ENCODE data around the gene RAVER1.
"Not testable (repeated sequence)": the region's sequence is repeated elsewhere in the genome, so short reads cannot be mapped to it uniquely, and the experiment has no call there.

Gene RAVER1, protein sequence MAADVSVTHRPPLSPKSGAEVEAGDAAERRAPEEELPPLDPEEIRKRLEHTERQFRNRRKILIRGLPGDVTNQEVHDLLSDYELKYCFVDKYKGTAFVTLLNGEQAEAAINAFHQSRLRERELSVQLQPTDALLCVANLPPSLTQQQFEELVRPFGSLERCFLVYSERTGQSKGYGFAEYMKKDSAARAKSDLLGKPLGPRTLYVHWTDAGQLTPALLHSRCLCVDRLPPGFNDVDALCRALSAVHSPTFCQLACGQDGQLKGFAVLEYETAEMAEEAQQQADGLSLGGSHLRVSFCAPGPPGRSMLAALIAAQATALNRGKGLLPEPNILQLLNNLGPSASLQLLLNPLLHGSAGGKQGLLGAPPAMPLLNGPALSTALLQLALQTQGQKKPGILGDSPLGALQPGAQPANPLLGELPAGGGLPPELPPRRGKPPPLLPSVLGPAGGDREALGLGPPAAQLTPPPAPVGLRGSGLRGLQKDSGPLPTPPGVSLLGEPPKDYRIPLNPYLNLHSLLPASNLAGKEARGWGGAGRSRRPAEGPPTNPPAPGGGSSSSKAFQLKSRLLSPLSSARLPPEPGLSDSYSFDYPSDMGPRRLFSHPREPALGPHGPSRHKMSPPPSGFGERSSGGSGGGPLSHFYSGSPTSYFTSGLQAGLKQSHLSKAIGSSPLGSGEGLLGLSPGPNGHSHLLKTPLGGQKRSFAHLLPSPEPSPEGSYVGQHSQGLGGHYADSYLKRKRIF

GRCh38 chr19:10332965-10333757, at the start of gene RAVER1:
Gene RAVER1 (minus strand): TSS chr19:10333529. CDS start chr19:10333507, 22 bp downstream.
- no peak for TF ChIP-seq CTCF (IDR thresholded peaks at IDR 0.05; ENCODE audit: low read depth, low read length, missing control alignments)

GRCh38 chr19:10383223-10383499, 49.8 kb upstream of the RAVER1 start:
- in situ Hi-C loops (cut with HindIII; ENCODE audit: low pct_ligation_motif_present, low sequenced_read_pairs) = not testable (repeated sequence)

More at GRCh38 chr19:10332965-10333757, at the start of gene RAVER1:
- DNase-seq = peak; percentile 96
- in situ Hi-C loops (cut with HindIII; ENCODE audit: low pct_ligation_motif_present, low sequenced_read_pairs) = no loop called here
- Histone ChIP-seq H3K36me3 (replicated peaks) (peaks cover 17% of the 10 kb centered on the region), H3K4me3 (ENCODE audit: low read depth, low read length) (peak within 1 kb of the TSS; percentile 88), H3K27me3 (replicated peaks) (no peaks in the 10 kb centered on the region), H3K27ac (peak within 1 kb of the TSS; percentile 93)

DNA sequence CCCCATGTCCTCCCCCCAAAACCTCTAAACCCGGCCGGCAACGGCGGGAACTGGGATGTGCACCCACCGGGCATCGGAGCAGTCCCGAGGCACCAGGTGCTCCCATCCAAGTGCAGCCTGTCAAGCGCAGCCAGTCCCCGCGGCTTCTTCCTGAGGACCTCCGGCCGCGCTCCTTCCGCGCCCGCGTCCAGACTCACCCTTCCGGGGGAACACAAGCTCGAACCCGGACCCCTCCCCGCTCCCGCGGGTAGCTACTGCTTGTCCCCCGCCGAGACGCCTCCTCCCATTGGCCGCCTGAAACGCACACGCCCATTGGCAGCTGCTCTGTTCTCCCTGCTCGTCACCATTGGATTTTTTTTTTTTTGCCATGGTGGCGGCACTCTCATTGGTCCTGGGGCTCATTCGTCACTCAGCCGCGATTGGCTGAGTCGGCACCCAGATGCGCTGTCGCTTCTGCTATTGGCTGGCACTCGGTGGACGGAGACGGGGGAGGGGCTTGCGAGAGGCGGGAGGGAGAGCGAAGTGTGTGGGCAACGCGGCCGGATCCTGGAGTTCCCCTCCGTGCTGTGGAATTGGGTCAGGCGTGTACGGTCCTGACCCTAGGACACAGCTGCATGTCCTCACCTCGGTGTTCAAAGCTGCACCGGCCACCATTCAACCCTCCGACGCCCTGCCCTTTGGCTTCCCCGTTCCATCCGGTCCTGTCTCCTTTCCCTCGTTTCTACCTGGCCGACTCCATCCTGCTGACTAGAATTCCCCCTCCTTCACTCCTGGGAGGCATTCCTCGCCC, 47.2 kb upstream of the RAVER1 start, which contains the start of gene TYK2:
TSS of gene TYK2 (minus strand) at position 260 of the 790 bp plus-strand sequence. CDS start 2,166 bp downstream, outside the sequence.
- DNase-seq = peak; percentile 97
- in situ Hi-C loops (cut with HindIII; ENCODE audit: low pct_ligation_motif_present, low sequenced_read_pairs) = no loop called here
- Histone ChIP-seq H3K27ac (peak within 1 kb of the TSS; percentile 62), H3K36me3 (replicated peaks) (peaks cover 10% of the 10 kb centered on the region), H3K27me3 (replicated peaks) (no peaks in the 10 kb centered on the region), H3K4me3 (ENCODE audit: low read depth, low read length) (peak within 1 kb of the TSS; percentile 94)
- no peak for TF ChIP-seq CTCF (IDR thresholded peaks at IDR 0.05; ENCODE audit: low read depth, low read length, missing control alignments)

More at GRCh38 chr19:10383223-10383499, 49.8 kb upstream of the RAVER1 start:
- not testable (repeated sequence) for H3K4me3 ChIP-seq (ENCODE audit: low read depth, low read length); H3K36me3 ChIP-seq (replicated peaks); H3K27ac ChIP-seq; DNase-seq; H3K27me3 ChIP-seq (replicated peaks)

DNA sequence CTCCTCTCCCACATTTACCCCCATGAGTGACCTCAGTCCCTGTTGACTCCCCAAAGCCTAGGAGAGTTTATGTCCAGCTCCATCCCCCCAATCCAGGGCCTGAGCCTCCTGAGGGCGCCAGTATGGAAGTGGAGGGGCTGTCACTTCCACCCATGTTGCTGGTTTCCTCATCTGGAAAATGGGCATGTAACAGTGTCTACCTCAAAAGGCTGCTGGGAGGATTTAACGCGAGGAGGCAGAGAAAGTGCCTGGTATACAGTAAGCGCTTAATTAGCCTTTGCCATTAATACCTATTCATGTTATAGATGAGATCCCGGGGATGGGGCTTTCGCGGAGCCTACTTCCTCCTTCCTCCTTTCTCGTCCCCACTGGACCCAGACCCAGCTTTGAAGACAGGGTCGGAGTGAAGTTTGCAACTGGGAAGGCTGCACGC, 46.6 kb upstream of the RAVER1 start:
- H3K4me3 ChIP-seq (ENCODE audit: low read depth, low read length) = peak overlapping the region; percentile 94
- no peak for TF ChIP-seq CTCF (IDR thresholded peaks at IDR 0.05; ENCODE audit: low read depth, low read length, missing control alignments)
- peak overlapping the region; percentile 37 for H3K27ac ChIP-seq
- DNase-seq = no peak
- in situ Hi-C loops (cut with HindIII; ENCODE audit: low pct_ligation_motif_present, low sequenced_read_pairs) = no loop called here
- no peaks in the 10 kb centered on the region for H3K27me3 ChIP-seq (replicated peaks)
- peaks cover 13% of the 10 kb centered on the region for H3K36me3 ChIP-seq (replicated peaks)

- DNase-seq = no peak
- H3K36me3 ChIP-seq (replicated peaks) = peaks cover 18% of the 10 kb centered on the region
- in situ Hi-C loops (cut with HindIII; ENCODE audit: low pct_ligation_motif_present, low sequenced_read_pairs) = no loop called here
- H3K27ac ChIP-seq = no peak overlapping the region
- TF ChIP-seq CTCF (IDR thresholded peaks at IDR 0.05; ENCODE audit: low read depth, low read length, missing control alignments) = no peak
- H3K27me3 ChIP-seq (replicated peaks) = no peaks in the 10 kb centered on the region
- H3K4me3 ChIP-seq (ENCODE audit: low read depth, low read length) = no peak overlapping the region
Measured at GRCh38 chr19:10378124-10378523, 44.8 kb upstream of the RAVER1 start.

GRCh38 chr19:10377140-10377640, 43.9 kb upstream of the RAVER1 start:
- in situ Hi-C loops (cut with HindIII; ENCODE audit: low pct_ligation_motif_present, low sequenced_read_pairs); DNase-seq; H3K27ac ChIP-seq; H3K27me3 ChIP-seq (replicated peaks); H3K4me3 ChIP-seq (ENCODE audit: low read depth, low read length): not testable (repeated sequence)
- H3K36me3 ChIP-seq (replicated peaks) = peaks cover 20% of the 10 kb centered on the region
